Measurements from ENCODE around the gene NCAM2. TPM values are rescaled to one million over a fixed set of nuclear protein-coding genes. Genes with fewer than 3 reads are reported as not detected.

Gene NCAM2
- total RNA-seq, 1 donor from 2014 or later: 41.2 TPM

DNA sequence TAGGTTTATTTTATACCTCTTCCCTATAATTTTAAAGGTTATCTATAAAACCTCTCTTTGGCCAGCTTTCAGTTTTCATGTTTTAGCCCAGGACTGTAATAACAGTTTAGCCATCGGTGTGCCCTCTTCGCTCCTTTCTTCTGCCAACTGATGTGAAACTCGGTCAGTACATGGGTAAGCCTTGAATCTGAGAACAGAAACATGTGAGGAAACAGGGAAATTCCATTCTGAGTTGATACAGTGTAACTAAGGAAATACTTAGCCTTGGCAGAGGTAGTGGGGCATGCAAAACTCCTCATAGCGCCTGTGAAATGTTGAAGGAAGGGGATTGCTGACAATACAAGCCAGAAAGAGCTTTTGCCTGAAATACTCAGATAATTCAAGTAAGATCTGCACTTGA, 465.2 kb downstream of the NCAM2 start:
- ATAC-seq (no peak), DNase-seq (ENCODE audit: low spot score) (no peak)
- intact Hi-C loops (cut with DNase I): no loop called here

DNA sequence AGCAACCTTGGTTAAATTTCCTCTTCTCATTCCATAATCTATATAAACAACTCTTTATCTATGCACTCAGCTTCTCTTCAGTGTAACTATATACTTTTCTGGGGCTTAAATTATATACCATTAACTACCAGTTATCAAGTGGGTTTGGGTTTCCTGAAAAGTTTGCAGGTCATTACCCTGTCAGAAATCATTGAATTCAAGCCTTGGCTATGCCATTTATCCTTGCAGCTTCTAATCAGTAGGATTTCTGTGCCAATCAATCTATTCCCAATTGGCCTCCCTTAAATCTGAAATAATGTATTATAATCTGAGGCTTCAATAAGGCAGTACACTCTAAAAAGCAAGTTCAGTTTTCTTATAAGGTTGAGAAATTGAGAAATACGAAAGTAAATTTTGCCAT, 466.5 kb downstream of the NCAM2 start:
- intact Hi-C loops (cut with DNase I): no loop called here

DNA sequence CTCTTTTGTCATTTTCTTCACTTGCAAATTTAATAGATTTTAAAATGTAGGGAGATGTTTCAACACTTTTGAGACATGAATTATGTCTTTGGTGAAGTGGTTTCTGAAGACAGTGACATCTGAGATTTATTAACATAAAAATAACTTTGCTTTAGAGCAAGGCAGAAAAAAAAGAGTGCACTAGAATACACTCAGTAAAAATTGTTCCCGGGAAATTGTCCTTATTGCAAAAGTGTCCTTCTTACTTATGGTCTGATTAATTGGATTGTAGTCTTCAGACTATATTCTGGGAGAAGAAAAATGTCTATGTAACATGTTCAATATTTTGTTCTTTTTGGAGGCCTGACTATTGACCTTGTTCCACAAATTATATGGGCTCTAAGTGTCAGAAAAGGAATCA, 468.5 kb downstream of the NCAM2 start:
- DNase-seq (ENCODE audit: low spot score): no peak
- intact Hi-C loops (cut with DNase I): no loop called here
- no peak for ATAC-seq

More for the DNA sequence above, 466.5 kb downstream of the NCAM2 start:
- ATAC-seq (no peak), DNase-seq (ENCODE audit: low spot score) (no peak)

DNA sequence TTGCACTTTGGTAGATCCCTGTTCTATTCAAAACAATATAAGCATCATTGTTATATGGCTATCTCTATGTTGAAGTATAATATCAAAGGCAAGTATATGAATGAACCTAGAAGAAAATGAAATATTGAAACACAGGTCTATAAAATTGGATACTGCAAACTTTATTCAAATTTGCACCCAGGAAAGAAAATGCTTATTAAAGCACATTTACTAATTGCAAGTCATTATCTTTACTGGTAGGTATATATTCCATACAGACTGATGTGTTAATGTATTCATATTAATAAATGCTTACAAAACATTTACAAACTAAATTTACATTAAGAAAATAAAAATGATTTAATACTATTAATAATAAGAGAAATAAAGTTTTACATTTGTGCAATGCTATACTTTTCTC, 469.8 kb downstream of the NCAM2 start:
- ATAC-seq (no peak), DNase-seq (ENCODE audit: low spot score) (no peak)
- intact Hi-C loops (cut with DNase I): no loop called here

GRCh38 chr21:21481239-21481638, 483.0 kb downstream of the NCAM2 start:
- DNase-seq (ENCODE audit: low spot score) (no peak), ATAC-seq (no peak)
- intact Hi-C loops (cut with DNase I): no loop called here

- intact Hi-C loops (cut with DNase I): no loop called here
- DNase-seq (ENCODE audit: low spot score) (no peak), ATAC-seq (no peak)
Measured at GRCh38 chr21:21508859-21509258, 510.6 kb downstream of the NCAM2 start.

- intact Hi-C loops (cut with DNase I): no loop called here
- no peak for ATAC-seq
- no peak for DNase-seq (ENCODE audit: low spot score)
Measured at GRCh38 chr21:21530680-21531079, 532.5 kb downstream of the NCAM2 start.

GRCh38 chr21:21547368-21547953, 549.3 kb downstream of the NCAM2 start:
- intact Hi-C loops (cut with DNase I): no loop called here
- ATAC-seq (no peak), DNase-seq (ENCODE audit: low spot score) (no peak)

- intact Hi-C loops (cut with DNase I): no loop called here
- DNase-seq (ENCODE audit: low spot score): no peak
- no peak for ATAC-seq
Measured at GRCh38 chr21:21559285-21560045, 561.3 kb downstream of the NCAM2 start.
